ENCODE results near the gene GRM5.

DNA sequence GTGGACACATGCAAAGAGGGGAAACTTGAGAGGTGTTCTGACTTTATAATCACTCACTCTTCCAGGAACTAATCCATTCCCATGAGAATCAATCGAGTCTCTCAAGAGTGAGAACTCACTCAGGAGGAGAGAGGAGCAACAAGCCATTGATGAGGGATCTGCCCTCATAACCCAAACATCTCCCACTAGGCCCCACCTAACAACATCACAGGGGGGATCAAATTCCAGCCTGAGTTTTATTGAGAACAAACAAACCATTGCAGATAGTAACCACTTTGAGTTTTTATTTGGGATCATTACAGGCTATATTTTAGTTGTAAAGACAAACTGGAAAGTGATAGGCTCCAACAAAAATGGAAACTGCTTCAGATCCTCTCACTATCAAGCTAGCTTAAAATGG lies 399.4 kb downstream of the GRM5 start:
- TF ChIP-seq, protein P1, sequence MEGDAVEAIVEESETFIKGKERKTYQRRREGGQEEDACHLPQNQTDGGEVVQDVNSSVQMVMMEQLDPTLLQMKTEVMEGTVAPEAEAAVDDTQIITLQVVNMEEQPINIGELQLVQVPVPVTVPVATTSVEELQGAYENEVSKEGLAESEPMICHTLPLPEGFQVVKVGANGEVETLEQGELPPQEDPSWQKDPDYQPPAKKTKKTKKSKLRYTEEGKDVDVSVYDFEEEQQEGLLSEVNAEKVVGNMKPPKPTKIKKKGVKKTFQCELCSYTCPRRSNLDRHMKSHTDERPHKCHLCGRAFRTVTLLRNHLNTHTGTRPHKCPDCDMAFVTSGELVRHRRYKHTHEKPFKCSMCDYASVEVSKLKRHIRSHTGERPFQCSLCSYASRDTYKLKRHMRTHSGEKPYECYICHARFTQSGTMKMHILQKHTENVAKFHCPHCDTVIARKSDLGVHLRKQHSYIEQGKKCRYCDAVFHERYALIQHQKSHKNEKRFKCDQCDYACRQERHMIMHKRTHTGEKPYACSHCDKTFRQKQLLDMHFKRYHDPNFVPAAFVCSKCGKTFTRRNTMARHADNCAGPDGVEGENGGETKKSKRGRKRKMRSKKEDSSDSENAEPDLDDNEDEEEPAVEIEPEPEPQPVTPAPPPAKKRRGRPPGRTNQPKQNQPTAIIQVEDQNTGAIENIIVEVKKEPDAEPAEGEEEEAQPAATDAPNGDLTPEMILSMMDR (IDR thresholded peaks at IDR 0.05; ENCODE audit: low read depth, low read length): no peak
- TF ChIP-seq EZH2phosphoT487 (IDR thresholded peaks at IDR 0.05; ENCODE audit: low read depth): no peak
